Measurements from ENCODE around the gene HAUS6. TPM values are rescaled to one million over a fixed set of nuclear protein-coding genes. Genes with fewer than 3 reads are reported as not detected.

Gene HAUS6
- total RNA-seq, 1 donor from 2014 or later = 17.6 TPM

DNA sequence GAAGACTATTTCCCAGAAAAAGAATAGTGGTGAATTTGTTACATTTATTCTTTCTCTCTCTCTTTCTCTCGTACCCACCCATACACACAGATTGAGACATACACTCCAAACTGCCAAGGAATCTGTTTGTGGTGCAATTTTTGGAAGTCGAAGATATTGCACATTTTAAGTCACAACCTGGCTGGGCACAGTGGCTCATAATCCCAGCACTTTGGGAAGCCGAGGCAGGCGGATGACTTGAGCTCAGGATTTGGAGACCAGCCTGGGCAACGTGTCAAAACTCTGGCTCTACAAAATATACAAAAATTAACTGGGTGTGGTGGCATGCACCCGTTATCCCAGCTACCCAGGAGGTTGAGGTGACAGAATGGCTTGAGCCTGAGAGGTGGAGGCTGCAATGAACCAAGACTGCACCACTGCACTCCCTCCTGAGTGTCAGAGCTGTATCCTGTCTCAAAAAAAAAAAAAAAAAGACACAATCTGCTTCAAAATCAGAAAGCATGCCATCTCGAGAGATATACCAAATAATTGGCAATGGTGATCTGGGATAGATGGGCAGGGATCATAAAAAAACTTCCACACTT is 43.8 kb upstream of the HAUS6 start:
- Mint-ChIP-seq H3K9me3 (ENCODE audit: low read depth) (no peaks in the 10 kb centered on the region), H3K36me3 (ENCODE audit: insufficient read depth) (no peaks in the 10 kb centered on the region), H3K4me3 (ENCODE audit: low read depth) (no peak overlapping the region), H3K27me3 (no peaks in the 10 kb centered on the region), H3K27ac (no peak overlapping the region), H3K4me1 (ENCODE audit: low read depth) (peaks cover 8% of the 10 kb centered on the region)
- no peak for DNase-seq (ENCODE audit: low spot score, unreplicated experiment)
- TF ChIP-seq, protein P1, sequence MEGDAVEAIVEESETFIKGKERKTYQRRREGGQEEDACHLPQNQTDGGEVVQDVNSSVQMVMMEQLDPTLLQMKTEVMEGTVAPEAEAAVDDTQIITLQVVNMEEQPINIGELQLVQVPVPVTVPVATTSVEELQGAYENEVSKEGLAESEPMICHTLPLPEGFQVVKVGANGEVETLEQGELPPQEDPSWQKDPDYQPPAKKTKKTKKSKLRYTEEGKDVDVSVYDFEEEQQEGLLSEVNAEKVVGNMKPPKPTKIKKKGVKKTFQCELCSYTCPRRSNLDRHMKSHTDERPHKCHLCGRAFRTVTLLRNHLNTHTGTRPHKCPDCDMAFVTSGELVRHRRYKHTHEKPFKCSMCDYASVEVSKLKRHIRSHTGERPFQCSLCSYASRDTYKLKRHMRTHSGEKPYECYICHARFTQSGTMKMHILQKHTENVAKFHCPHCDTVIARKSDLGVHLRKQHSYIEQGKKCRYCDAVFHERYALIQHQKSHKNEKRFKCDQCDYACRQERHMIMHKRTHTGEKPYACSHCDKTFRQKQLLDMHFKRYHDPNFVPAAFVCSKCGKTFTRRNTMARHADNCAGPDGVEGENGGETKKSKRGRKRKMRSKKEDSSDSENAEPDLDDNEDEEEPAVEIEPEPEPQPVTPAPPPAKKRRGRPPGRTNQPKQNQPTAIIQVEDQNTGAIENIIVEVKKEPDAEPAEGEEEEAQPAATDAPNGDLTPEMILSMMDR (IDR thresholded peaks at IDR 0.05; ENCODE audit: unreplicated experiment) = no peak

DNA sequence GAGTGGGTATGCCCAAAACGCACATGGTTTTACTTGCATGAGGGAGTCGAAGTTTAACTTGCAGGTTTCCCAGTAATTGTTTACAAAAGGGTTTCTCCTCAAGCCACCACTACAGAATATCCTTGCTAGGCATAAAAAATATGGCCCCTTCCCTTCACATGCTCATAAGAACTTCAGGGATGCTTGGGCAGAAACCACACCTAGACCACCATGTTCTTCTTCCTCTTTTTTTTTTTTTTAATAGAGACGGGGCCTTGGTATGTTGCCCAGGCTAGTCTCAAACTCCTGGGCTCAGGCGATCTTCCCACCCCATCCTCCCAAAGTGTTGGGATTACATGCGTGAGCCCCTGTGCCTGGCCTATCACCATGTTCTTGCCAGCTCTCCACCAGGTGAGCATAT is 43.2 kb upstream of the HAUS6 start:
- no peaks in the 10 kb centered on the region for H3K27me3 Mint-ChIP-seq
- H3K4me1 Mint-ChIP-seq (ENCODE audit: low read depth) = peaks cover 5% of the 10 kb centered on the region
- H3K27ac Mint-ChIP-seq = no peak overlapping the region
- TF ChIP-seq, protein P1 (IDR thresholded peaks at IDR 0.05; ENCODE audit: unreplicated experiment) = no peak
- no peak overlapping the region for H3K4me3 Mint-ChIP-seq (ENCODE audit: low read depth)
- H3K36me3 Mint-ChIP-seq (ENCODE audit: insufficient read depth) = no peaks in the 10 kb centered on the region
- no peaks in the 10 kb centered on the region for H3K9me3 Mint-ChIP-seq (ENCODE audit: low read depth)
- DNase-seq (ENCODE audit: low spot score, unreplicated experiment) = no peak

DNA sequence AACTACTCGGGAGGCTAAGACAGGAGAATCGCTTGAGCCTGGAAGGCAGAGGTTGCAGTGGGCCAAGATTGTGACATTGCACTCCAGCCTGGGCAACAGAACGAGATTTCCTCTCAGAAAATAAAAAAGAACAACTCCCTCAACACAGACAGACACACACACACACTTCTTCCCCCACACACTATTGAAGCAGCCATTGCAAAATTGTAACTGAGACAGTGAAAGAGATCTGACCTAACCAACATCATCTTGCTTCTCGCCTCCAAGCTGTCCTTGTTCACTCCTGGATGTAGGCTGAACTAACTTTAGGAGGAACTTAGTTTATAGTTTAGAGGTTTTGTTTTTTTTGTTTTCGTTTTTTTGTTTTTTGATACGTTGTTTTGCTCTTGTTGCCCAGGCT is 37.6 kb upstream of the HAUS6 start:
- TF ChIP-seq, protein P1 (IDR thresholded peaks at IDR 0.05; ENCODE audit: unreplicated experiment) = no peak
- H3K27ac Mint-ChIP-seq = no peak overlapping the region

DNA sequence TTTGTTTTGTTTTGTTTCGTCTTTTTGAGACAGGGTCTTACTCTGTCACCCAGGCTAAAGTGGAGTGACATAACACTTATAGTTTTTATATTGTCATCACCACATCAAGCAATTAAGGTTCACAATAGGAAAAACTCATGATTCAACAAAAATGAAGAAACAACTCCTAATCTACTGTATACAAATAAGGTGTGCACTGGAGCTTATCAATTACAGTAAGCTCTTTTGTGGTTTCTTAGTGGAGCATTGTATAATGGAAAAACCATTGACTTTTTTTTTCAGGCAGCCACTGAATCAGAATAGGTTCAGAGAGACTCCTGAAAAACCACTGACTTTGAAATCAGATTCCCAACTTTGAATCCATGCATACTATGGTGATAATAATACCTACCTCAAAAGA is 35.4 kb upstream of the HAUS6 start:
- Mint-ChIP-seq H3K27ac (no peak overlapping the region), H3K27me3 (no peaks in the 10 kb centered on the region), H3K9me3 (ENCODE audit: low read depth) (no peaks in the 10 kb centered on the region), H3K4me1 (ENCODE audit: low read depth) (peaks cover 5% of the 10 kb centered on the region), H3K4me3 (ENCODE audit: low read depth) (no peak overlapping the region), H3K36me3 (ENCODE audit: insufficient read depth) (no peaks in the 10 kb centered on the region)
- no peak for DNase-seq (ENCODE audit: low spot score, unreplicated experiment)
- TF ChIP-seq, protein P1 (IDR thresholded peaks at IDR 0.05; ENCODE audit: unreplicated experiment) = no peak

More for the DNA sequence above, 37.6 kb upstream of the HAUS6 start:
- no peak for DNase-seq (ENCODE audit: low spot score, unreplicated experiment)
- no peaks in the 10 kb centered on the region for H3K9me3 Mint-ChIP-seq (ENCODE audit: low read depth)
- no peaks in the 10 kb centered on the region for H3K27me3 Mint-ChIP-seq
- no peak overlapping the region for H3K4me3 Mint-ChIP-seq (ENCODE audit: low read depth)
- peaks cover 5% of the 10 kb centered on the region for H3K4me1 Mint-ChIP-seq (ENCODE audit: low read depth)
- no peaks in the 10 kb centered on the region for H3K36me3 Mint-ChIP-seq (ENCODE audit: insufficient read depth)

DNA sequence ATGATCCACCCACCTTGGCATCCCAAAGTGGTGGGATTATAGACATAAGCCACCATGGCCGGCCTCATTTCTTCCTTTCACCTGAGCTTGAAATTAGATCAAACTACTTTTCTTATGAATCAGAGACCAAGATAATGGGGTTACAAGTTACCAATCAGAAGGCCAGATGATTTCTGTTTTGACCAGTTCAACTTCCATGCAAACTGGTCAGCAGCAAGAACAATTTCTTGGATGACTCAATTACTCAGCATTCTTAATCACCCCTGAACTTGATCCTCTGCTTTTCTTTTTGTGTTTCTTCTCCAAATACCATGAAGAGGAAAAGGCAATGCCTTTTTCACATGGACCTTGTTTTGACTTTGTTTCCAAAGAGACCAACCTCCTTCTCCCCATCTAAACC is 34.6 kb upstream of the HAUS6 start:
- Mint-ChIP-seq H3K36me3 (ENCODE audit: insufficient read depth) (no peaks in the 10 kb centered on the region), H3K9me3 (ENCODE audit: low read depth) (no peaks in the 10 kb centered on the region), H3K27ac (no peak overlapping the region), H3K27me3 (no peaks in the 10 kb centered on the region), H3K4me1 (ENCODE audit: low read depth) (peaks cover 5% of the 10 kb centered on the region), H3K4me3 (ENCODE audit: low read depth) (no peak overlapping the region)
- TF ChIP-seq, protein P1 (IDR thresholded peaks at IDR 0.05; ENCODE audit: unreplicated experiment) = no peak
- DNase-seq (ENCODE audit: low spot score, unreplicated experiment) = no peak

Measured in progenitor cell of endocrine pancreas (in vitro differentiated cells).